Uterus (tissue), 4 donors: ENCODE data around the gene FGF3. TPM values are rescaled to one million over a fixed set of nuclear protein-coding genes. Genes with fewer than 3 reads are reported as not detected.

Source experiments
- DNase-seq, 2 donors: peaks; one replicate each; pipeline ENCODE4 v3.0.0-alpha.2; 2019 to 2020
- H3K27ac ChIP-seq, 2 donors: fragments of 200-600 bp; sonication (generic); 1 replicate in 1 of 2; 2 replicates in 1 of 2; pipeline ENCODE4 v1.5.1; 2016 to 2018
- H3K27me3 ChIP-seq, 2 donors: fragments of 200-600 bp; sonication (generic); one replicate each; pipeline ENCODE4 v1.5.1; 2018 to 2019; ENCODE audit warnings: control low read depth in 1 of 2
- H3K36me3 ChIP-seq, 2 donors: fragments of 200-600 bp; sonication (generic); one replicate each; pipeline ENCODE4 v1.5.1; 2019; ENCODE audit warnings: control low read depth in 1 of 2
- H3K4me1 ChIP-seq, 2 donors: fragments of 200-600 bp; sonication (generic); one replicate each; pipeline ENCODE4 v1.5.1; 2018 to 2019; ENCODE audit warnings: control low read depth in 1 of 2
- H3K4me3 ChIP-seq, 2 donors: fragments of 200-600 bp; sonication (generic); 1 replicate in 1 of 2; 2 replicates in 1 of 2; pipeline ENCODE4 v1.5.1; 2018 to 2019; ENCODE audit warnings: mild to moderate bottlenecking in 1 of 2
- H3K9me3 ChIP-seq, 2 donors: fragments of 200-600 bp; sonication (generic); one replicate each; pipeline ENCODE4 v1.5.1; 2019; ENCODE audit warnings: control low read depth in 1 of 2
- CTCF ChIP-seq, 4 experiments: fragments of 200-600 bp in 2 of 4; fragments of 450-650 bp in 2 of 4; sonication (generic) in 2 of 4; IDR thresholded peaks; one replicate each; pipeline ENCODE4 v1.5.1; 2016 to 2019; ENCODE audit warnings: antibody characterized with exemption in 4 of 4, mild to moderate bottlenecking in 2 of 4, moderate library complexity in 1 of 4
- POLR2A ChIP-seq, 2 donors: fragments of 450-650 bp; IDR thresholded peaks; one replicate each; pipeline ENCODE4 v1.6.1; 2016; ENCODE audit warnings: antibody characterized with exemption in 2 of 2, mild to moderate bottlenecking in 1 of 2, moderate library complexity in 1 of 2
- intact Hi-C: fragments of 100-400 bp; cut with DNase I; formaldehyde crosslinking; loops from one replicate; pipeline ENCODE4 v1.15.1; 2023; ENCODE audit warnings: low total_unique reads
- total RNA-seq, 4 donors: library from RNA; depleted of rRNA in 3 of 4; stranded (reverse); fragments of >200 nt in 3 of 4; gene quantifications; one replicate each; pipeline versions ENCODE4 v1.1.0 to v1.2.4, GENCODE V29; 2014 to 2023
- donor health status: DM: yes; HTN: yes; CAD: no.

The FGF3 gene
- total RNA-seq, 4 donors from 2014 or later = not detected

GRCh38 chr11:69823641-69824265 lies 4.5 kb upstream of the FGF3 start:
- no peaks in the 10 kb centered on the region for H3K4me1 ChIP-seq
- DNase-seq = no peak
- no peak overlapping the region for H3K4me3 ChIP-seq
- no peaks in the 10 kb centered on the region for H3K36me3 ChIP-seq
- intact Hi-C loops = no loop called here
- H3K9me3 ChIP-seq = no peaks in the 10 kb centered on the region
- no peak overlapping the region for H3K27ac ChIP-seq
- H3K27me3 ChIP-seq = no peaks in the 10 kb centered on the region
- no peak for TF ChIP-seq POLR2A (IDR thresholded peaks at IDR 0.05)
- TF ChIP-seq CTCF (IDR thresholded peaks at IDR 0.05) = no peak

- intact Hi-C loops = no loop called here
- no peak overlapping the region for H3K4me3 ChIP-seq
- H3K36me3 ChIP-seq = no peaks in the 10 kb centered on the region
- H3K9me3 ChIP-seq = no peaks in the 10 kb centered on the region
- DNase-seq = no peak
- TF ChIP-seq CTCF (IDR thresholded peaks at IDR 0.05) (no peak), POLR2A (IDR thresholded peaks at IDR 0.05) (no peak)
- H3K4me1 ChIP-seq = no peaks in the 10 kb centered on the region
- no peaks in the 10 kb centered on the region for H3K27me3 ChIP-seq
- H3K27ac ChIP-seq = no peak overlapping the region
Measured at GRCh38 chr11:69822676-69823494, 3.7 kb upstream of the FGF3 start.

GRCh38 chr11:69821511-69822040 lies 2.4 kb upstream of the FGF3 start:
- Histone ChIP-seq H3K36me3 (no peaks in the 10 kb centered on the region), H3K4me1 (no peaks in the 10 kb centered on the region), H3K4me3 (no peak overlapping the region), H3K27me3 (peaks cover 0 to 4% of the 10 kb centered on the region in 2 donors), H3K9me3 (no peaks in the 10 kb centered on the region), H3K27ac (no peak overlapping the region)
- intact Hi-C loops = no loop called here
- no peak for DNase-seq
- TF ChIP-seq POLR2A (IDR thresholded peaks at IDR 0.05) (no peak), CTCF (IDR thresholded peaks at IDR 0.05) (no peak)

- no peak overlapping the region for H3K4me3 ChIP-seq
- no peak for DNase-seq
- no peaks in the 10 kb centered on the region for H3K4me1 ChIP-seq
- intact Hi-C loops = no loop called here
- no peak overlapping the region for H3K27ac ChIP-seq
- TF ChIP-seq CTCF (IDR thresholded peaks at IDR 0.05) (no peak), POLR2A (IDR thresholded peaks at IDR 0.05) (no peak)
- no peaks in the 10 kb centered on the region for H3K36me3 ChIP-seq
- no peaks in the 10 kb centered on the region for H3K9me3 ChIP-seq
- peaks cover 0 to 4% of the 10 kb centered on the region in 2 donors for H3K27me3 ChIP-seq
Measured at GRCh38 chr11:69820441-69820840, 1.2 kb upstream of the FGF3 start.

- no peaks in the 10 kb centered on the region for H3K36me3 ChIP-seq
- peaks cover 0 to 4% of the 10 kb centered on the region in 2 donors for H3K27me3 ChIP-seq
- H3K27ac ChIP-seq = no peak overlapping the region
- no peaks in the 10 kb centered on the region for H3K9me3 ChIP-seq
- intact Hi-C loops = no loop called here
- TF ChIP-seq CTCF (IDR thresholded peaks at IDR 0.05) = no peak
- TF ChIP-seq POLR2A (IDR thresholded peaks at IDR 0.05) = no peak
- H3K4me1 ChIP-seq = no peaks in the 10 kb centered on the region
- DNase-seq = no peak
- H3K4me3 ChIP-seq = no peak overlapping the region
Measured at GRCh38 chr11:69819541-69820070, 390 bp upstream of the FGF3 start.
